ENCODE results near the gene HOXD4. TPM values are rescaled to one million over a fixed set of nuclear protein-coding genes. Genes with fewer than 3 reads are reported as not detected.

Gene HOXD4
- polyA plus RNA-seq, 5 donors, result 0.35 to 0.99 (median 0.52) TPM

DNA sequence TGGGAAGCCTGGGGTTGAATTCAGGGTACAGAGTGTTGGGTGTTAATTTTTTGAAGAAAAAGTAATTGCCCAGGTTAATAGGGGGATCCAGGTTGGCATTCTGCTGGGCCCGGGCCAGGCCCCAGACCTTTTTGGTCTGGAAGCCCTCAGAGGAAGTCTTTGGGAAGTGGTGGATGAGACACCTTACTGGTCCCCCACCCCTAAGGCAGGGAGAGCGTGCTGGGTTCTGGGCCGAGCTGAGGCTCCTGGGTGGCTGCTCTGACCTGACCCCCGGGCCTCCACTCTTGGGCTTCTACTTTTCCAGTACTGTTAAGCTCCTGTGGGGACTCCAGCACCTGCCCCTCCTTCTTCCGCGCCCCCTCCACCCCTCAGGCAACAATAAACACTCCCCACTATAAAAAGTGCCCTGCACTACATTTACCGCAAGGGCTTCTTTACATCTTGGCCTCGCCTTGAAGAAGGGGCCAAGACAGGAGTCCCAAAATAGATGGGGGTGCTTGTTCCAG, 5.0 kb downstream of the HOXD4 start:
- DNase-seq, result no peak

DNA sequence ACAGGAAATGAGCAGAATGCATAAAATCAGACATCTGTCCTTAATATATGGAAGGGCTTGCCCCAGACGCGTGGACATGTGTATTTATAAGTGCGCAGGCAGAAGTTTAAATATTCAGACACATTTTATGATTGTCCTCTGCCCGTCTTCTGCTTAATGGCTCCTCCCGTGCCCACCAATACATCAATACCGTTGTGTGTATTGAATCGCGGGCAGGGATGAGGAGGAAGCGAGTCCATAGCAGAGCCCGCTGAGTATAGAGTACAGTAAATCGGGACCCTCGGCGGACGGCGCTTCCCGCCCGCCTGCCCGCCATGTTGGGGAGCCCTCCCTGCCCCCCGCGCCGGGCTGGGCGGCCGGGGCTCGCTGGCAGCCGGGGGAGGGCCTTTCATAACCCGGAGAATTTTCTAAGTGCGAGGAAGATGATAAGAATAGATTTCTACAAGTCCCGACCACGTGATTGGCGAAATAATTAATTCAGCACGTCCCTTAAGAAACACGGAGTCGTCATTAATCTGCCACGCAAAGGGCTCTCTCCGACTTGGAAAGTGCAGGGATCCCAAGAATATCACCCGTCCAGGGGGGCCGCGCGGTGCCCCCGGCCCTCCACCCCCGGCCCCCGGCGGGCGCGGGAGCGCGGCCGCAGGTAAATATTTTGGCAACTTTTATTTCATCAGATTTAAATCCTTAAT, 5.6 kb downstream of the HOXD4 start, which contains the start of gene HOXD3:
TSS of gene HOXD3 (plus strand) at position 501 of the 692 bp plus-strand sequence. CDS start 11,808 bp downstream, outside the sequence.
- DNase-seq, result no peak

DNA sequence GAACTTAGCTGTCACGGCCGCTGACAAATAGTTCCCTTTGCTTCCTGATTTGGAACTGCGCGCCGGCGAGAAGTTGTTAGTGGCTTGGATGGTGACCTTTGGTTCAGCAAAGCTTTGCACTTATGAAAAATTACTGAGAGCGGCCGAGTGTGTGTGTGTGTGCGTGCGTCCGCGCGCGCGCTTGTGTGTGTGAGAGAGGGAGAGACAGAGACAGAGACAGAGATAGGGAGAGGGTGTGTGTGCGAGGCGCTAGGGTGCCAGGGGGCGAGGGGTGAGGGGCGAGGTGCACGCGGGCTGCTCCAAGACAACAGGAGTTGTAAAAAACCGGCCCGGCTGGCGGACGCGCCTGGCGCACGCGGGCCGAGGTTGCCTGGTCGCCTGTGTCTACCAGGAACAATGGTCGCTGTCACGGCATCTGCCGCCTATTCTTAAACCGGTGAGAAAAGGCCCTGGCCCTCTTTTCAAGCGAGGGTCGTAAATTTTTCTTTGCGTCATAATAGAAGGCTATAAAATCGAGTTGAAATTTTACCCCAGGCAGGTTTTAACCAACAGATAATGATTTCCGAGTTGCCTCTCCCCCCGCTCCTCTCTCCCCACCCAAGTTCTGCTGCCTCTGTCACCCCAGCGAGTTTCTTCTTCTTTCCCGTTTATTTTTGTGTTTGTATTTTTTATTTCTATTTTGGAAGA, 6.3 kb downstream of the HOXD4 start:
- DNase-seq, result no peak

DNA sequence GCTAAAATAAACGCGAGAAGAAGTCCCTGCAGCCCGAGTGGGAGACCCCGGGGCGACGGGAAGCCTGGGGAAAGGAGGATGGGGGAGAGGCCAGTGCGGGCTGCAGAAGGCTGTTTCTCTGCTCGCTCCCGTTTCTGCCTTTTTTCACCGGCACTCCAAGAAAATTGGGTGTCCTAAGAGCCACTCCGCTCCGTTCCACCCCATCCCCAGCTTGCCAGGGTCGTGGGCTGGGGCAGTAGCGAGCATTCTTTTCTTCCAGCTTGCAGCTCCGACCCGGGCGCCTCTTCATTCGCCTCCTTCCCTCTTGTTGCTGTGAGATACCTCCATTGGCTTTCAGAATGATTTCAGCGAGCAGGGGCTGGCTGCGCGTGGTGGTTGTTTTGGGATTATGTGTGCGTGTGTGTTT, 6.8 kb downstream of the HOXD4 start:
- no peak for DNase-seq

DNA sequence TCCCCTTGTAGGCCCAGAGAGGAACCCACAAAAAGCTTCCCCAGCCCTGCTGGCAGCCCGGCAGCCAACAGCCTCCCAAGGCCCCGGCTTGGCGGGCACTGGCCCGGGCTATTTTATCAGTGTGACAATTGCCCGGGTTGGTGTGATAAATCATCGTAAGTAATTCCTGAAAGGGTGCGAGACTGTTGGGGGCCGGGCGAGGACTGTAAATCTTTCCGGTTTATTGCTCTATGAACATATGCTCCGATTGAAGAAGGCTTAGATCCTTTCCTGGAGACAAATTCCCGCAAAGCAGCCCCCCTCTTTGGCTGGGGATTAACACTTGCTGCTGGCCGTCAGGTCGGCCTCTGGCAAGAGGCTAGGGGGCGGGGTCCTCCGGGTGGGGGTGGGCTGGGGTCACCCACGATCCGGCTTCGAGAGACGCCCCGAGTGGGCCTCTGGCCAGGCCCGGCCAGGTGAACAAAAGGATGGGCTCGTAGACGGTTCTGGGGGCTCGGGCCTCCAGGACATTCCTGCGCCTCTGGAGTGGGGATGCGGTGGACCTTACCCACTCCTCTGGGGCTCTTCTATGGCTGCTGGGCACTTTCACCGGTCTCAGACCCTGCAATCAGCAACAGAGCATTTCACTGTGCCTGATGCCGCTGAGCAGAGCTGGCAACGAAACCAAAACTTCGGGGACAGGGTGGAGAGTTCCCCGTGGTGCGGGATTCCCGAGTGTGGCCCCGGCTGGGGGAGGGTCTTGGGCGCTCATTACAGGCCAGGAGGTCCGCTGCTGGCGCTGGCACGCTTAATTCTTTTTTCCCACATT, 7.7 kb downstream of the HOXD4 start:
- DNase-seq, result no peak

DNA sequence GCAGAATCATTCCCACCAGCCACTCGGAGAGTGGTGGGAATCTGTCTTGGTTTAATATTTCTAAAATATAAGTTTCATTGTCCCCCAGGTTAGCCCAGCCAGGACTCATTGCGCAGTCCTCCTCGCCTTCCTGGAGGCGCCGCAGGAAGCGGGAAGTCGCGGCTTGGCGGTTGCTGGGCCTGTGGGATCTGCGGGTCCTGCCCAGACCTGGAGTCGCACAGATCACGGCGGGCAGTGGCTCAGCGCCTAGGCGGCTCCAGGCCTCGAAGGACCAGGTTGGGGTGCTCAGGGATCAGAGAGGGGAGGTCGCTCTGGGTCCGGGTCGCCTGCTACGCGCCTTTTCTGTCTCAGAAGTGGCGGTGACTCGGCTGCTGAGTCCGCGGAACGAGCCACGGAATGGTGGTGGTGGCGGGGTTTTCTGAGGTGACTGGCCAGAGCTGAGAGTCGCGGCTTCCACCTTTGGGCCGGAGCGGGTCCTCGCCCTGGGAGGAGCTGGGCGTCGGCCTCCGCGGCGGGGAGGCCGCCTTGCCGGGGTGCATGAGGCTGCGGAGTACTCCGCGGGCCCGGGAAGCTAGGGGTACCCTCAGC, 8.4 kb downstream of the HOXD4 start:
- no peak for DNase-seq

DNA sequence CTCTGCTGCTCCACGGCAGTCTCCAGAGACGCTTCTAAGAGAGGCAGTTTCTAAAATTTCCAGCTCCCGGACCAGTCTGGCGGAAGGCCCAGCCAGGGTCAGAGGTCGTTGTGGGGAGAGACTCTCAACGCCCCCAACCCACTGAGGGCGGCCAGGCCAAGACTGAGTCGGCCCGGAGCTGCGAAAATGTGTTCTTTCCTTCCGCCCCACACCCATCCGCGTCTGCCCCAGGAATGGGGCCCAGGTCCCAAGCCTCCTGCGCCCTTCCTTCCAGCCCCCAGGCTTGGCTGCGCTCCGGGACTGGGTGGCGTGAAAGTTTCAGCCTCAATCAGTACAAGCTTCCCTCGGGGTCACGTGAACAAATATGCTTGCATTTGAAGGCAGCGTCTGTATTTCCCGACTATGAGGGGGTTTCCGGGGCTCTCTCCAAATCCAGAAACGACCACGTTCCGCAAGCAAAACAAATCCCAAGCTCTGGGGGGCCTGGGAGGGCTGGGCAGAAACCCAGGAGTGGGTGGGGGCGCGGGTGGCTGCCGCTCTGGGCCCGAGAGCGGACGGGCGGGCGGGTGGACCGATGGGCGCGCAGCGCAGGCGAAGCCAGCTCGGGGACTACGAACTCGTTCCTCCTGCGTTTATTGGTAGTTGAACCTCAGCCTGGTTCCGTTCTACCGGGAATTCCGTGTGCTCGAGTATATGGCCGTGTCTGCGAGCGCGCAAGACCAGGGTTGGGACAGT, 9.1 kb downstream of the HOXD4 start:
- no peak for DNase-seq

DNA sequence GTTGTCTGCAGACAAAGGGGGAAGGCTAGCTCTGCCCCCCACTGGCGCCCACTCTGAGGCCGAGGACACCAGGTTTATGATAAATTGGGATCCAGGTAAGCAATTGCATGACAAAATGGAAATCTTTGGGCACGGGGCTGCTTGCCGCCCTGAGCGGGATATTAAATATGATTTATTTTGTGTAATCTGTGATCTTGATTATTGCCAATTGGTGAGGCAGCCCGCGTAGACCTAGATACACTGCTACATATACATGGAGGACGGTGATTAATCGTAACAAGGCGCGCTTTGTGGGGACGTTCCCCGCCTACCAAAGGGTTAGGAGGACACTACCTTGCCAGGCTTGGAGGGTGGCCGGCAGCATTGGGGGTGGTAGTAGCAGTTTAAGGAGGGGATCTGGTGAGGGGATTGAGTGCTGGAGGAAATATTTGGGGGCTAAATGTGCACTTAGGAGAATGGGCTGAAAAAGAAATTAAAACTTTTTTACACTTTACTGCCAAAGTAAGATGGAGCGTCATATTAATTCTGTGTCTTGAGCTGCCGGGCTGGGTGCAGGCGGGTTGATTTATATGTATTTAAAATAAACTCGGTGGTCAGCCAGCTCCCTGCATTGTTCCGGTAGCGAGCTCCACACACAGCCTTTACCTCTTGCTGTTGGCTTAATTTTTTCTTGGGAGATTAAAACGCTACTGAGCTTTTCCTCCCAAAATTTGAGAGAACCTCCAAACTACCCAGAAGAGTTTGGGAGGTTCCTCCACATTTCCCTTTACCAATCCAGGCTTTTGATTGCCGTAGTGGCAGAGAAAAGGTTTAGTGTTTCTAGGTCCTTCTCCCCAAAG, 9.9 kb downstream of the HOXD4 start:
- DNase-seq, result no peak

DNA sequence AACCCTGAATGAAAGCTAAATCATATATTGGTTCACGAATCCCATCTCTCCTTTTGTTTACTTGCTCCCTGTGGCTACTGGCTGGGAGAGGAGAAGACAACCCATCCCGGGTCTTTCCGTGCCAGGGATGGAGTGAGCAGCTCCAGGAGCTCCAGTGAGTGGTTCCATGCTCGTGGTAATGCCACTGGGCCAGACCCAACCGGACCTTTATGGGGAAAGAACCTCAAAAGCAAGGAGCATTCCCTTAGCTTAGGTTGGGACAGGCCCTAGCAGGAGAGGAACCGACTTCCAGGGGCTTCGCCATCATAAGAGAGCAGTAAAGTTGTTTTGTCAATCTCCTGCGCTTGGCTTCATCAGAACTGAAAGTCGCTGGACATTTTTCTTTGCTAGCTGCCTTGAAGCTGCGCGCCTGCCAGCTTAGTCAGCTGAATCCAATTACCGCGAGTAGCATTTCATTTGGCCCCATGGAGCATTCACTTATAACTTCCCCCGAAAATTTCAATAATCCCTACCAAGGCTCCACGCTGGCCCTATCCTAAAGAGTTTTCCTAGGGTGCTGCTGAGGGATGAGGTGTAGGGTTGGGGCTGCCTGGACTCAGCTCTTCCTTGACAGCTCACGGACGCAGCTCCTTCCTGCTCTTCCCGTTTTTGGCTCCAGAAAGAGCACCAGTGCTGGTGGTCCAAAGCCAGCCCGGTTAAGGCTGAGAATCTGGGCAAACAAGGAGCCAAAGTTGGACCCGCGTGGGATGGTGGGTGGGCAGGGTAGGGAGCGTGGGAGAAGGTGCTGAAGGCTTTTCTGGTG, 10.7 kb downstream of the HOXD4 start:
- no peak for DNase-seq

DNA sequence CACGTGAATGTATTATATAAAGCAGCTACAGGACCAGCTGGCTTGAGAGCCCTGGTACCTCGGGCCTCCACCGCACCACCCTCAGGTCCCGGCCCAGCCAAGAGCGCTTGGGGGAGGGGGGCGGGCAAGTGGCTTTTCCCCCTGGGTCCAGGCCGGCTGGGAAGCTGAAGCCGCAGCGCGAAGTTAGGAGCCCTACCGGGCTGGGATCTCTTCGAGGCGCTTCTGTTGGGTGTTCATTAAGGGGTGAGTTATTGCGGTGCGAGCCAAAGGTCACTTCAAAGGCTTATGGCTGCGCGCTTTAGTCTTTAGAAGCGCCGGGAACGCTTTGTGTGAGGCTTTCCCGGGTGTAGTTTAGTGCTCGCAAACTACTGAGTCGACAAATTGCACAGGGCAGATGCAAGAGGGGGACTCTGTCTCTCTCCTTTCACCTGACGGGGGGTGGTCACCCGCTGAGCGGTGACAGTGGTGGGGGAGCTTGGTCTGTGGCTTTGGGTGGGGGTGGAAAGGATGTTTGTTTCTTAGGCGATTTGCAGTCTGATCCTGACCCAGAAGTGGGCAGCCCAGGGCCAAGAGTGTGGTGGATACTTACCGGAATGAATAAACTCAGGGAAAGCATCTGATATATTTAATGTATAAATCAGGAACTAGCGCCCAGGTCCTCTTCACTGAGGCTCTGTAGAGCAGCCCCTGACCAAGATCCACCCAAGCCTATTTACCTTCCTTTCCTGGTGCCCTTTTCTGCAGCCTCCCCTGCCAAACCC, 11.7 kb downstream of the HOXD4 start:
- no peak for DNase-seq

DNA sequence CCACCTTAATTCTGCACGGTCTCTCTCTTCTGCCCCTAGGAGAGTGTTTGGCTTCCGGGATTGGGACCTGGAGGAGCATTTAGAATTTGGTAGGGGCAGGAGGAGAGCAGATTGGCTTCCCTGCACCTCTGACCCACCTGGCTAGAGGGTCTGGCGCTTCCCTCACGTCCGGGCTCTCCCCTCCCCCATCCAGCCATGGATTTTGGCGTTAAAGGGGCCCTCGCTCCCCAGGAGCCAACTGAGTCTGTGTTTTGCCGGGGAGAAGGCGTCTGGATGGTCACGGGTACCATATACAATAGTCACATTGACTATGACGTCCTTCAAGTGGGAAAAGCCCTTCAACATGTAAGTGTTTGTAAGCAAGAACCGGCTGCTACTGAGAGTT, 12.3 kb downstream of the HOXD4 start:
- no peak for DNase-seq

DNA sequence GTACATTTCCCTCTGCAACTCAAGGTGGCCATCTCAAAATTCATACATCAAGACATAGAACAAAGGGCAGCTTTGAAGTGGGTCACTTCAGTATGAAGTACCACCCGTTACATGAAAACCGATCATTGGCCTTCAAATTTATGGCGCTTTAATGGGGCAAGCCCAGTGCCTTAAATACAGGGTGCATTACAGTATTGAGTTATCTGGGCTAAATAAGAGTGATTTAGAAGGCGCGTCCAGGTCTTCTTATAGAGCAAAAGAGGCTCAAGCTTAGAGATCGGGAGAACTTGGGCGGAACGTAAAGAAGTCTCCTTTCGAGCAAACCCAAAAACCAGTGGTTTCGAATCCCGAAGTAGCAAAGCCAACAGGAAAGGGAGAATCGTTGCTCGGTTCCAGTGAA, 12.9 kb downstream of the HOXD4 start:
- no peak for DNase-seq

DNA sequence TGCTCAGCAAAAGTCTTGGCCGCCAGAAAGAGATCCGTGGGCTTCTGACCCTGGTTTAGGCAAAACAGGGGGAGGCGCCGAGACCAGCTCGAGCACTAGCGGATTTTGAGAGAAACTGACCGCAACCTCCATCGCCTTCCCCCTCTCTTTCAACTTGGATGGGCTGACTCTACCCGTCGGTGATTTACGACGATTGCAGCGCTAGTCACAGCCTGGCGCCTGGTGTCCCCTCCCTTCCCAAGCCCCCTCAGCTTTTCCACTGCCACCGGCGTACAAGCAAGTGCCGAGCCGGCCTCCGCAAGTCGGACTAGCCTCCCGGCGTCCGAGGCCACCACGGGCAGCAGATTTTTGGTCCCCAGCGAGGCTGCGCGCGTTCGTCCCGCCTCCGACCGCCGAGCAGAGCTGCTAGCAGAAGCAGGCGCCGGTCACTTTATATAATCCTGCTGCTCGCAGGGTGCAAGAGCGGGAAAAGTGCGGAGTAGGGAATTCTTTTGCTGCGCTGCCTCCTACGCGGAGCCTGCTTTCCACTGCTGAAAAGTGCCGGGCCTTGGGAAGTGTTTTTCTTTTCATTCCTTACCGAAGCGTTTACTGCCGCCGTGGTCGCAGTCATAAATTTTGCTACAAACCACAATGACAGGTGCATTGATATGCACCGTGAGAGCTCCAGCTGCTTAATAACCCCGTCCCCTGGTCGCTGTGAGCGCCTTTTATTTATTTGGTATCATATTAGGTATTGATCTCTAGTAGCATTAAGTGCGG, 13.4 kb downstream of the HOXD4 start:
- DNase-seq, result no peak

DNA sequence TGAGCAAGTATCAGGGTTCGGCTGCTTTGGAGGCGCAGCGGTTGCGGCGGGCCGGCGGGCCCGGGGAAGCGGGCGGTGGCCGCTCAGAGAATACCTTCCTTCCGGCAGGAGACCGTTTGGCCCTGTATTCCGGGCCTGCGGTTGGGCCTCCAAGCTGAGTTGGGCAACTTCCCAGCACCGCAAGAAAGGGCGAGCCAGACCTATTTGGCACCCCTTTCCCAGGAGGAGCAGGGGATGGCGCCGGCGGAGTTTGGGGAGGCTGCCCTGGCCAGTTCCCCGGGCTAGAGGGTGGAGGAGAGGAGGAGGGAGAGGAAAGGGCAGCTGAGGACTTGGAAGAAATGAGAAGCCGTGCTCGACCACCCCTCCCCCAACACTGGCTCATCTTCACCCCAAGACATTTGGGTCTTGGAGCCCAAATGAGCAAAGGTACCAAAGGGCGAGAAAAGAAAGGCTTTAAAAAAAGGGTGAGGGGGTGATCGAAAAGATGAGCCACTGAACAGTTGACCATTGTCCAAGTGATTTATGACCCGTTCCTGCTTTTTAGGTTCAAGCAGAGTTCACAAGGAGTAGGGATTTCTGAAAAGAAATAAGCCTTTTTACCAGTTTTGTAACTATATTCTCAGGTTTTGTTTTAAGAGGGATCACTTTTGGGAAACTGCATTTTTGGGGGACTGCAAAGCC, 14.2 kb downstream of the HOXD4 start:
- DNase-seq, result no peak

DNA sequence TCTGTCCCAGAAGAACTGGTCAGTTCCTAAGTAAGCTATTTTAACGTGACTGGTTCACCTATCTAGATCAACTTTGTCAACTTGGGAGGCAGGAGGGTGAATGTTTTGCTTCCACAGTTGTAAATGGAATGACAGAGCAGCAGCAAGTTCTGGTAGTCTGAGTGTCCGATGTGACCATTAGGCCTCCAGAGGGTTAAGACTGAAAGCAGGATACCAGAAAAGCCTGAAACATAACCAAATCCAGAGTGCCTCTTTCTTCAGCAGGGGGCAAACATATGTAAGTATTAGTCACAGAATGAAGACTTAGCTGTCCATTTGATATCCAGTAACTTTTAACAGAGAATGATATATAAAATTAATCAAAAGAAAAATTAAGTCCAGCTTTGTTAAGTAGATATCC, 14.9 kb downstream of the HOXD4 start:
- no peak for DNase-seq

DNA sequence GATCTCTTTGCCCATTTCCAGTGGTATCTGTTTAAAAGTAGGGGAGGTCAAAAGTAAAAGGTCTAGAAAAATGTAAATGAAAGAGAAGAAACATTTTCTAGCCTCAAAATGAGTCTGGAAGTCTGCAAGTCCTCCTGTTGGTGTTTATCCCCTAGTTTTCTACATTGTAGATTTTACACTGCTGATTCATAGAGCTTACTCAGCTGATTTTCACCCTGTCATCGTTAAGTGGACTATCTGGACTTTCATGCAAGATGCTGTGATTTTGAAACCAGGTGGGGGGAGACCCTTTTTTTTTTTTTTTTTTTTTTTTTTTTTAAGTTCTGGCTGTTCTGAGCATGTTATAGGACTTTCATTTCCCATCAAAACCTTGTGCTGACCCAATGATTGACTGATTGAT, 16.0 kb downstream of the HOXD4 start:
- DNase-seq, result no peak

DNA sequence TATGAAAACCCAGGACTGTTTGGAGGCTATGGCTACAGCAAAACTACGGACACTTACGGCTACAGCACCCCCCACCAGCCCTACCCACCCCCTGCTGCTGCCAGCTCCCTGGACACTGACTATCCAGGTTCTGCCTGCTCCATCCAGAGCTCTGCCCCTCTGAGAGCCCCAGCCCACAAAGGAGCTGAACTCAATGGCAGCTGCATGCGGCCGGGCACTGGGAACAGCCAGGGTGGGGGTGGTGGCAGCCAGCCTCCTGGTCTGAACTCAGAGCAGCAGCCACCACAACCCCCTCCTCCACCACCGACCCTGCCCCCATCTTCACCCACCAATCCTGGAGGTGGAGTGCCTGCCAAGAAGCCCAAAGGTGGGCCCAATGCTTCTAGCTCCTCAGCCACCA, 17.8 kb downstream of the HOXD4 start:
- DNase-seq, result no peak
